Tibial nerve (tissue), 4 donors: ENCODE data around the gene ADCY10. TPM values are rescaled to one million over a fixed set of nuclear protein-coding genes. Genes with fewer than 3 reads are reported as not detected.

Source experiments
- DNase-seq, 2 donors: peaks; one replicate each; pipeline ENCODE4 v3.0.0-alpha.2; 2019; ENCODE audit warnings: low spot score in 2 of 2
- H3K27ac ChIP-seq, 4 donors: fragments of 200-600 bp; sonication (generic) in 3 of 4; one replicate each; pipeline ENCODE4 v1.5.1; 2017 to 2019; ENCODE audit warnings: mild to moderate bottlenecking in 1 of 4
- H3K27me3 ChIP-seq, 2 donors: fragments of 200-600 bp; sonication (generic) in 1 of 2; one replicate each; pipeline versions ENCODE4 v1.5.1 to v1.6.0; 2017 to 2019
- H3K36me3 ChIP-seq, 3 donors: fragments of 200-600 bp; sonication (generic); one replicate each; pipeline ENCODE4 v1.5.1; 2018 to 2019
- H3K4me1 ChIP-seq, 4 donors: fragments of 200-600 bp; sonication (generic) in 3 of 4; one replicate each; pipeline ENCODE4 v1.5.1; 2017 to 2019
- H3K4me3 ChIP-seq, 4 donors: fragments of 200-600 bp; sonication (generic) in 3 of 4; one replicate each; pipeline ENCODE4 v1.5.1; 2017 to 2019; ENCODE audit warnings: mild to moderate bottlenecking in 1 of 4, moderate library complexity in 1 of 4
- H3K9me3 ChIP-seq, 4 donors: fragments of 200-600 bp; sonication (generic) in 3 of 4; one replicate each; pipeline ENCODE4 v1.5.1; 2017 to 2019
- CTCF ChIP-seq, 5 experiments: fragments of 200-600 bp in 3 of 5; fragments of 450-650 bp in 2 of 5; sonication (generic) in 3 of 5; IDR thresholded peaks; one replicate each; pipeline ENCODE4 v1.5.1; 2016 to 2019; ENCODE audit warnings: antibody characterized with exemption in 5 of 5, mild to moderate bottlenecking in 3 of 5, moderate library complexity in 2 of 5
- EP300 ChIP-seq, 2 donors: sonication (generic); formaldehyde crosslinking; IDR thresholded peaks; one replicate each; pipeline ENCODE4 v1.6.1; 2017; ENCODE audit warnings: antibody characterized with exemption in 2 of 2, mild to moderate bottlenecking in 1 of 2
- POLR2A ChIP-seq, 2 donors: fragments of 450-650 bp; IDR thresholded peaks; one replicate each; pipeline ENCODE4 v1.6.1; 2017; ENCODE audit warnings: antibody characterized with exemption in 2 of 2, mild to moderate bottlenecking in 2 of 2, moderate library complexity in 2 of 2
- WGBS, 2 donors: methylation state at CpG; one replicate each; pipeline ENCODE4 v1.1.5; 2018; 5-methylcytosine and 5-hydroxymethylcytosine counted together
- total RNA-seq, 4 donors: library from RNA; depleted of rRNA; stranded (reverse); fragments of >200 nt; gene quantifications; one replicate each; pipeline ENCODE4 v1.1.0, GENCODE V29; 2016

The ADCY10 gene
- total RNA-seq, 4 donors from 2014 or later: not detected

GRCh38 chr1:167842872-167843271 lies 71.1 kb downstream of the ADCY10 start:
- Histone ChIP-seq H3K4me1 (no peaks in the 10 kb centered on the region), H3K4me3 (no peak overlapping the region), H3K27ac (no peak overlapping the region), H3K27me3 (no peaks in the 10 kb centered on the region), H3K9me3 (no peaks in the 10 kb centered on the region), H3K36me3 (no peaks in the 10 kb centered on the region)
- no peak for DNase-seq
- 93 to 97% methylated on average over 5 of the region's 5 CpGs for WGBS, 2 donors
- no peak for TF ChIP-seq POLR2A (IDR thresholded peaks at IDR 0.05)
- no peak for TF ChIP-seq CTCF (IDR thresholded peaks at IDR 0.05)
- TF ChIP-seq EP300 (IDR thresholded peaks at IDR 0.05): no peak

- TF ChIP-seq CTCF (IDR thresholded peaks at IDR 0.05): no peak
- no peak for TF ChIP-seq EP300 (IDR thresholded peaks at IDR 0.05)
- TF ChIP-seq POLR2A (IDR thresholded peaks at IDR 0.05): no peak
- Histone ChIP-seq H3K9me3 (no peaks in the 10 kb centered on the region), H3K4me1 (no peaks in the 10 kb centered on the region), H3K27ac (no peak overlapping the region), H3K36me3 (no peaks in the 10 kb centered on the region), H3K27me3 (no peaks in the 10 kb centered on the region), H3K4me3 (no peak overlapping the region)
- DNase-seq: no peak
- 86 to 96% methylated on average over 3 of the region's 3 CpGs for WGBS, 2 donors
Measured at GRCh38 chr1:167841530-167841929, 72.4 kb downstream of the ADCY10 start.

DNA sequence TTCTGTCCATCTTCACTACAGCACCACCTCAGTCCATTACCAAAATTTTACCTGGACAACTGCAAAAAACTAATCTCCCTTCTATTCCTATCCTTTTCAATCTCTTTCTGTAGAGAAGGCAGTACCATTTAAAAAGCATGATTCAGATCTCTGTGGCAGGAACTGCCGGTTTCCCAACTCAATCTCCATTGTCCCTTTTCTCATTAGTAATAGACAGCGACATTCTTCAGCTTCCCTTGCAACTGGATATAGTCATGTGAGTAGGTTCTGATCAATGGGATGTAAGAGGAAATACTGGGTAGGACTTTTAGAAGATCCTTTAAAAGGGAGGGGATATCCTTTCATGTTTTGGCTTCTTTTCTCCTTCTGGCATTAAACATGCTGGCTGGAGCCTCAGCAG lies 74.9 kb downstream of the ADCY10 start:
- Histone ChIP-seq H3K36me3 (no peaks in the 10 kb centered on the region), H3K9me3 (no peaks in the 10 kb centered on the region), H3K4me3 (no peak overlapping the region), H3K27ac (no peak overlapping the region), H3K27me3 (no peaks in the 10 kb centered on the region), H3K4me1 (no peaks in the 10 kb centered on the region)
- WGBS, 2 donors: 83 to 85% methylated on average over 2 of the region's 2 CpGs
- no peak for TF ChIP-seq EP300 (IDR thresholded peaks at IDR 0.05)
- no peak for TF ChIP-seq CTCF (IDR thresholded peaks at IDR 0.05)
- TF ChIP-seq POLR2A (IDR thresholded peaks at IDR 0.05): no peak
- no peak for DNase-seq

DNA sequence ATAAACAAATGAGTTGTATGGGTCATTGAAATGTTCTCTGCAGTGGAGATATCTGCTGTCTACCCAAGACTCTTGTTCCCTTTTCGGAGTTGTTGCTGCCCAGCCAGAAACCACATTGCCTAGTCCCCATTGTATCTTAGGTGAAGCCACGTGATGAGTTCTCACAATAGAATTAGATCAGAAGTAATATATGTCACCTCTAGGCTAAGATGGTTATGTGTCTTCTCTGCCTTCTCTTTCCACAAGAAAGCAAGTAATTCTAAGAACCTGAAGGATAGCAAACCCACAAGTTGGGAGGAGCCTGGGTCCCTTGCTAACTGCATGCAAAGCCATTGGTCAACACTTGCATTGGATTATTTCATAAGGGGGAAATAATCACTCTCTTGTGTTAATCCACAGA lies 76.6 kb downstream of the ADCY10 start:
- no peaks in the 10 kb centered on the region for H3K4me1 ChIP-seq

GRCh38 chr1:167836197-167836596 lies 77.7 kb downstream of the ADCY10 start:
- Histone ChIP-seq H3K4me3 (no peak overlapping the region), H3K27ac (no peak overlapping the region), H3K27me3 (no peaks in the 10 kb centered on the region), H3K4me1 (no peaks in the 10 kb centered on the region), H3K9me3 (no peaks in the 10 kb centered on the region), H3K36me3 (no peaks in the 10 kb centered on the region)
- no peak for TF ChIP-seq EP300 (IDR thresholded peaks at IDR 0.05)
- TF ChIP-seq CTCF (IDR thresholded peaks at IDR 0.05): no peak
- TF ChIP-seq POLR2A (IDR thresholded peaks at IDR 0.05): no peak
- WGBS, 2 donors: 75 to 83% methylated on average over 4 of the region's 4 CpGs
- DNase-seq: no peak

More for the DNA sequence above, 76.6 kb downstream of the ADCY10 start:
- DNase-seq: no peak
- H3K9me3 ChIP-seq: no peaks in the 10 kb centered on the region
- H3K27me3 ChIP-seq: no peaks in the 10 kb centered on the region
- 75 to 87% methylated on average over 2 of the region's 2 CpGs for WGBS, 2 donors
- no peak for TF ChIP-seq CTCF (IDR thresholded peaks at IDR 0.05)
- no peak for TF ChIP-seq POLR2A (IDR thresholded peaks at IDR 0.05)
- TF ChIP-seq EP300 (IDR thresholded peaks at IDR 0.05): no peak
- no peaks in the 10 kb centered on the region for H3K36me3 ChIP-seq
- H3K4me3 ChIP-seq: no peak overlapping the region
- H3K27ac ChIP-seq: no peak overlapping the region
